Smooth muscle cell (in vitro differentiated cells): Measurements from ENCODE around the gene RNU5B-1. TPM values are rescaled to one million over a fixed set of nuclear protein-coding genes. Genes with fewer than 3 reads are reported as not detected.
A peak's percentile ranks its signal among the peaks of the same experiment; 100 is the strongest.

Experiments used
- DNase-seq: peaks from one replicate; lab custom pipeline; 2025; ENCODE audit not compliant: unreplicated experiment; lab: John Stamatoyannopoulos, UW
- H2AFZ ChIP-seq: fragments of 200-600 bp; sonication (generic); 2 replicates; pipeline ENCODE4 v1.6.0; 2016; ENCODE audit warnings: antibody characterized with exemption, low read depth, mild to moderate bottlenecking
- H3F3A ChIP-seq: fragments of 200-600 bp; sonication (generic); 2 replicates; pipeline ENCODE4 v1.6.0; 2017; ENCODE audit warnings: antibody characterized with exemption, low read depth
- H3K27ac ChIP-seq: fragments of 200-600 bp; sonication (generic); 2 replicates; pipeline ENCODE4 v1.5.1; 2016; ENCODE audit warnings: low read depth, mild to moderate bottlenecking
- H3K27me3 ChIP-seq: fragments of 200-600 bp; sonication (generic); 2 replicates; pipeline ENCODE4 v1.6.1; 2016; ENCODE audit warnings: low read depth, mild to moderate bottlenecking
- H3K36me3 ChIP-seq: fragments of 200-600 bp; sonication (generic); 2 replicates; pipeline ENCODE4 v1.5.1; 2016; ENCODE audit warnings: low read depth
- H3K4me1 ChIP-seq: fragments of 200-600 bp; sonication (generic); 2 replicates; pipeline ENCODE4 v1.5.1; 2016; ENCODE audit warnings: low read depth
- H3K4me2 ChIP-seq: fragments of 200-600 bp; sonication (generic); 2 replicates; pipeline ENCODE4 v1.6.0; 2016; ENCODE audit warnings: mild to moderate bottlenecking
- H3K4me3 ChIP-seq: fragments of 200-600 bp; sonication (generic); 2 replicates; pipeline ENCODE4 v1.5.1; 2016; ENCODE audit warnings: mild to moderate bottlenecking
- H3K79me2 ChIP-seq: fragments of 200-600 bp; sonication (generic); 2 replicates; pipeline ENCODE4 v1.6.0; 2016; ENCODE audit warnings: low read depth, mild to moderate bottlenecking
- H3K9ac ChIP-seq: fragments of 200-600 bp; sonication (generic); 2 replicates; pipeline ENCODE4 v1.6.0; 2016; ENCODE audit warnings: low read depth
- H3K9me3 ChIP-seq: fragments of 200-600 bp; sonication (generic); replicated peaks from 2 replicates; pipeline ENCODE4 v1.5.1; 2016; ENCODE audit warnings: low read depth
- H4K20me1 ChIP-seq: fragments of 200-600 bp; sonication (generic); 2 replicates; pipeline ENCODE4 v1.6.0; 2016; ENCODE audit warnings: low read depth
- CTCF ChIP-seq: fragments of 200-600 bp; sonication (generic); IDR thresholded peaks from 2 replicates; pipeline ENCODE4 v1.5.1; 2017; ENCODE audit warnings: borderline replicate concordance, mild to moderate bottlenecking, antibody characterized with exemption; ENCODE audit not compliant: insufficient read depth, poor library complexity, severe bottlenecking
- WGBS: methylation state at CpG from one replicate; pipeline ENCODE4 v1.1.7; 2016; ENCODE audit warnings: low lambda C conversion rate; 5-methylcytosine and 5-hydroxymethylcytosine counted together
- polyA plus RNA-seq: library from polyadenylated mRNA; unstranded; fragments of >200 nt; fragmentation: Nextera tagmentation; extraction: Ambion mirVana; gene quantifications from 2 replicates; pipeline ENCODE4 v1.2.1, GENCODE V29; 2016
- total RNA-seq: library from RNA; depleted of rRNA; stranded (reverse); fragments of >200 nt; gene quantifications from 2 replicates; pipeline ENCODE4 v1.2.3, GENCODE V29; 2014

Gene RNU5B-1
- total and polyA plus RNA-seq, 2 experiments from 2014 or later: not detected

- no peak for TF ChIP-seq CTCF
- no peaks in the 10 kb centered on the region for H3K9me3 ChIP-seq
- H3K27me3 ChIP-seq: no peaks in the 10 kb centered on the region
- H3K79me2 ChIP-seq: peaks cover under 1% of the 10 kb centered on the region
- H3K4me2 ChIP-seq: no peak overlapping the region
- H3F3A ChIP-seq: peaks cover 12% of the 10 kb centered on the region
- H3K4me1 ChIP-seq: peaks cover 9% of the 10 kb centered on the region
- no peak overlapping the region for H2AFZ ChIP-seq
- no peak overlapping the region for H3K27ac ChIP-seq
- H3K4me3 ChIP-seq: no peak overlapping the region
- H3K9ac ChIP-seq: no peak overlapping the region
- no peaks in the 10 kb centered on the region for H3K36me3 ChIP-seq
- 96% methylated on average over 7 of the region's 7 CpGs for WGBS
- no peak for DNase-seq
- no peaks in the 10 kb centered on the region for H4K20me1 ChIP-seq
These were observed 14.2 kb upstream of the RNU5B-1 start for GRCh38 chr15:65290228-65290627.

GRCh38 chr15:65292938-65293518, 11.4 kb upstream of the RNU5B-1 start:
- Histone ChIP-seq H3K79me2 (no peaks in the 10 kb centered on the region), H3K27ac (no peak overlapping the region), H3K27me3 (no peaks in the 10 kb centered on the region), H3K36me3 (no peaks in the 10 kb centered on the region), H3F3A (peaks cover 14% of the 10 kb centered on the region), H2AFZ (peak overlapping the region; percentile 8), H3K9ac (no peak overlapping the region), H3K4me1 (no peaks in the 10 kb centered on the region), H3K9me3 (no peaks in the 10 kb centered on the region), H3K4me3 (no peak overlapping the region), H4K20me1 (no peaks in the 10 kb centered on the region), H3K4me2 (no peak overlapping the region)
- no peak for TF ChIP-seq CTCF
- no peak for DNase-seq
- 70% methylated on average over 1 of the region's 1 CpG for WGBS

GRCh38 chr15:65298731-65299130, 5.7 kb upstream of the RNU5B-1 start:
- Histone ChIP-seq H3F3A (peaks cover 22% of the 10 kb centered on the region), H3K4me2 (no peak overlapping the region), H4K20me1 (no peaks in the 10 kb centered on the region), H3K79me2 (no peaks in the 10 kb centered on the region), H2AFZ (no peak overlapping the region), H3K9me3 (no peaks in the 10 kb centered on the region), H3K27me3 (no peaks in the 10 kb centered on the region), H3K4me1 (peaks cover 6% of the 10 kb centered on the region), H3K9ac (no peak overlapping the region), H3K4me3 (no peak overlapping the region), H3K27ac (no peak overlapping the region), H3K36me3 (no peaks in the 10 kb centered on the region)
- 96% methylated on average over 11 of the region's 11 CpGs for WGBS
- TF ChIP-seq CTCF: no peak
- no peak for DNase-seq

GRCh38 chr15:65300924-65301441, 3.5 kb upstream of the RNU5B-1 start:
- Histone ChIP-seq H3F3A (peaks cover 34% of the 10 kb centered on the region), H3K4me2 (peak overlapping the region; percentile 82)

More at GRCh38 chr15:65300924-65301441, 3.5 kb upstream of the RNU5B-1 start:
- Histone ChIP-seq H3K9ac (no peak overlapping the region), H4K20me1 (no peaks in the 10 kb centered on the region), H3K79me2 (no peaks in the 10 kb centered on the region), H2AFZ (peak overlapping the region; percentile 63), H3K4me1 (peaks cover 9% of the 10 kb centered on the region), H3K27me3 (no peaks in the 10 kb centered on the region), H3K4me3 (peak overlapping the region; percentile 56), H3K36me3 (no peaks in the 10 kb centered on the region), H3K27ac (no peak overlapping the region), H3K9me3 (no peaks in the 10 kb centered on the region)
- DNase-seq: no peak
- TF ChIP-seq CTCF: no peak
- WGBS: 22% methylated on average over 21 of the region's 36 CpGs
